HepG2 (cell line): ENCODE data around the gene TPRN. TPM values are rescaled to one million over a fixed set of nuclear protein-coding genes. Genes with fewer than 3 reads are reported as not detected.

Experiments
- ATAC-seq: fragments of 200-7000 bp; cut with Tn5 transposase; 3 replicates; pipeline ENCODE4 v1.9.1; 2020; ENCODE audit warnings: mild to moderate bottlenecking, moderate library complexity
- BruUV-seq: library from RNA; stranded (reverse); fragments of 400-500 nt; replicated peaks from 2 replicates; lab custom pipeline; 2021; lab: Mats Ljungman, UMichigan
- CTCF ChIA-PET: fragments of 300-600 bp; formaldehyde crosslinking; extraction: SDS; loops from one replicate; lab custom pipeline; 2021; ENCODE audit warnings: low total read pairs, inconsistent platforms, low intra/inter-chr PET ratio; lab: Yijun Ruan, JAX
- POLR2A ChIA-PET: fragments of 350-600 bp; sonication (Branson Sonifier 250); formaldehyde crosslinking; loops from one replicate; lab custom pipeline; 2020; ENCODE audit warnings: antibody characterized with exemption, inconsistent platforms; lab: Yijun Ruan, JAX
- DNase-seq: peaks from one replicate; pipeline ENCODE4 v3.0.0-alpha.2; 2015; ENCODE audit warnings: low spot score
- FAIRE-seq: peaks from 3 replicates; lab custom pipeline; 2011; peaks lifted over from hg19 to GRCh38; lab: Jason Lieb, UNC
- H2AFZ ChIP-seq: one replicate; pipeline ENCODE4 v1.6.1; 2011; ENCODE audit warnings: low read length, inconsistent platforms
- H3K27ac ChIP-seq: fragments of 300-600 bp; 3 replicates; pipeline ENCODE4 v1.8.0; 2011; ENCODE audit warnings: mixed run types, mild to moderate bottlenecking, mixed read lengths, low read length, inconsistent platforms; ENCODE audit not compliant: insufficient read depth; ENCODE audit errors: extremely low read length
- H3K27me3 ChIP-seq, 2 experiments: fragments of 200-600 bp in 1 of 2; 2 replicates in 1 of 2; 3 replicates in 1 of 2; pipeline versions ENCODE4 v1.6.0 to v1.8.0; 2011; ENCODE audit warnings: low read length in 2 of 2, mild to moderate bottlenecking in 2 of 2, moderate library complexity in 2 of 2, inconsistent platforms in 1 of 2; ENCODE audit not compliant: insufficient read depth in 2 of 2, control insufficient read depth in 1 of 2
- H3K36me3 ChIP-seq, 2 experiments: fragments of 200-600 bp in 1 of 2; replicated peaks in 1 of 2; 2 replicates in 1 of 2; 3 replicates in 1 of 2; pipeline versions ENCODE4 v1.5.1 to v1.8.0; 2011; ENCODE audit warnings: low read length in 2 of 2, inconsistent platforms in 1 of 2; ENCODE audit not compliant: insufficient read depth in 2 of 2, control insufficient read depth in 1 of 2
- H3K4me1 ChIP-seq: 2 replicates; pipeline ENCODE4 v1.5.1; 2012; ENCODE audit warnings: low read length, inconsistent platforms; ENCODE audit not compliant: insufficient read depth
- H3K4me2 ChIP-seq: 2 replicates; pipeline ENCODE4 v1.6.0; 2011; ENCODE audit warnings: low read depth, low read length, inconsistent platforms
- H3K4me3 ChIP-seq, 3 experiments: fragments of 200-600 bp in 1 of 3; sonication (generic), shearing (Covaris generic) in 1 of 3; replicated peaks in 1 of 3; 2 replicates each; pipeline ENCODE4 v1.5.1; 2011 to 2016; ENCODE audit warnings: low read length in 3 of 3, inconsistent platforms in 2 of 3, low read depth in 2 of 3, mild to moderate bottlenecking in 2 of 3, control low read depth in 1 of 3, mixed read lengths in 1 of 3; ENCODE audit not compliant: insufficient read depth in 1 of 3
- H3K79me2 ChIP-seq: one replicate; pipeline ENCODE4 v1.6.1; 2011; ENCODE audit warnings: low read length, inconsistent platforms; ENCODE audit not compliant: insufficient read depth
- H3K9ac ChIP-seq: 2 replicates; pipeline ENCODE4 v1.6.0; 2011; ENCODE audit warnings: mild to moderate bottlenecking, low read depth, low read length, inconsistent platforms; ENCODE audit not compliant: insufficient read depth
- H3K9me3 ChIP-seq: 2 replicates; pipeline ENCODE4 v1.5.1; 2012; ENCODE audit warnings: mild to moderate bottlenecking, low read length
- H4K20me1 ChIP-seq: 2 replicates; pipeline ENCODE4 v1.6.0; 2011; ENCODE audit warnings: inconsistent platforms, mild to moderate bottlenecking, low read length, moderate library complexity; ENCODE audit not compliant: insufficient read depth
- DDIT3 ChIP-seq: sonication (generic); formaldehyde crosslinking; IDR thresholded peaks from 2 replicates; pipeline ENCODE4 v1.4.0; 2020; ENCODE audit warnings: mild to moderate bottlenecking, missing genetic modification reagents
- HIVEP1 ChIP-seq: sonication (generic); formaldehyde crosslinking; IDR thresholded peaks from 2 replicates; pipeline ENCODE4 v1.4.0; 2020; ENCODE audit warnings: mild to moderate bottlenecking, missing genetic modification reagents
- MTERF4 ChIP-seq: sonication (generic); formaldehyde crosslinking; IDR thresholded peaks from 2 replicates; pipeline ENCODE4 v1.8.0; 2023; ENCODE audit warnings: mild to moderate bottlenecking, missing genetic modification reagents
- NFATC3 ChIP-seq: sonication (generic); formaldehyde crosslinking; IDR thresholded peaks from 2 replicates; pipeline ENCODE4 v1.5.1; 2020; ENCODE audit warnings: mild to moderate bottlenecking, missing genetic modification reagents
- PBX2 ChIP-seq: IDR thresholded peaks from 2 replicates; pipeline ENCODE4 v1.6.1; 2016; ENCODE audit warnings: control low read depth
- SNRNP70 ChIP-seq: fragments of 200-400 bp; formaldehyde crosslinking; IDR thresholded peaks from 2 replicates; pipeline ENCODE4 v1.6.1; 2017; ENCODE audit warnings: mild to moderate bottlenecking, low read depth, low read length, moderate library complexity
- ZNF263 ChIP-seq: sonication (generic); formaldehyde crosslinking; IDR thresholded peaks from 2 replicates; pipeline ENCODE4 v1.4.0; 2020; ENCODE audit warnings: missing genetic modification reagents
- WGBS: methylation state at CpG from one replicate; pipeline ENCODE4 v1.1.6; 2017; ENCODE audit warnings: low lambda C conversion rate; 5-methylcytosine and 5-hydroxymethylcytosine counted together
- in situ Hi-C: cut with HindIII; loops from 2 replicates; pipeline ENCODE4 v1.10.0; 2017; ENCODE audit warnings: low pct_unique_long_range_greater_than_20kb; ENCODE audit not compliant: extremely low pct_ligation_motif_present
- intact Hi-C: fragments of 100-400 bp; cut with micrococcal nuclease; formaldehyde crosslinking; loops from one replicate; pipeline ENCODE4 v1.10.0; 2022; ENCODE audit not compliant: unreplicated experiment
- polyA plus RNA-seq, 8 experiments: library from polyadenylated mRNA; depleted of rRNA in 3 of 8; stranded (reverse) in 7 of 8; unstranded in 1 of 8; fragments of >200 nt; fragmentation: Illumina TruSeq in 4 of 8; extraction: Trizol in 4 of 8; gene quantifications; 2 replicates each; pipeline versions ENCODE4 v1.2.1 to v1.2.3, GENCODE V29; 2011 to 2016; ENCODE audit warnings: low read depth in 4 of 8, missing spikeins in 1 of 8, mixed read lengths in 1 of 8; ENCODE audit not compliant: insufficient read depth in 1 of 8
- total RNA-seq, 5 experiments: library from RNA; depleted of rRNA; stranded (reverse); fragments of >200 nt; fragmentation: Illumina TruSeq; extraction: Trizol; gene quantifications; 2 replicates each; pipeline ENCODE4 v1.2.3, GENCODE V29; 2016; ENCODE audit warnings: low read depth in 1 of 5

TPRN gene
- total and polyA plus RNA-seq, 2 of the 13 experiments (the other 11 are each of a cell fraction or from before 2014, with no cell fraction given), result 10.1 to 19.2 TPM

DNA sequence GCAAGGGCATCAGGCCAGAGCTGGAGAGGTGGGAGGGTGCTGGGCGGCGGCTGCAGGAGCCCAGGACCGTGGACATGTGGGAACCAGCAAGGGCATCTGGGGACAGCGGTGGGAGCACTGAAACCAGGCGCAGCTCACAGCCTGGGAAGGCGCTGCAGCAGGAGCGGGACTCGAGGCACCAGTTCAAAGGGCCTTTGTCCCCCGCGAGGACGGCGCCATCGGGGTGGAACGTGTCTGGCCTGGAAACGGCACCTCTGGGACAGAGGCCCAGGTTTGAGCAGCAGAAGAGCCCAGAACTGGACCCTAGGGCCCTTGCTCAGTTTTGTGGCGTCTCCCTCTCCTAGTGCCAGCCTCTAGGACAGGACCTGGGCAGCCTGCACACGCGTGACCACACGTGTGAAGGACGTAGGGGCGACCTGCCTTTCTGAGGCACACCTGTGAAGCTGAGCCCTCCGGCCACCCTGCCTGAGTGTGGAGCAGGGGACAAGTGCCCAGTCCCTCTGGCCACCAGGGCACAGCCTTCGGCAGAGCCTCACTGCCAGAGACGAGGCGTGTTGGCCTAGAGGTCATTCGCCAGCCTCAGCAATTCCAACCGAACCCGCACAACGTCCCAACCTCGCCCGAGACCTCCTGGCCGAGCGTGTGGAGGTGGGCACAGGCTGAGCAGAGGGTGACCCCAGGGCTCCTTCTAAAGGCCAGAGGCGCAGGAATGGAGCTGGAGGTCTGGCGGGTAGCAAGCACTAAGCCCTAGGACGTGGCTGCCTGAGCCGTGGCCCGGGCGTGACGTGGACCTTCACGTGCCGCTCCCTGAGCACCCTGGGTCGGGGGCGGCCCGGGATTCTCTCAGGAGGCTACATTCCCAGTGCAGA is 26.5 kb downstream of the TPRN start:
- no peak overlapping the region for H3K4me3 ChIP-seq
- no peak overlapping the region for H2AFZ ChIP-seq
- no peaks in the 10 kb centered on the region for H3K79me2 ChIP-seq
- POLR2A ChIA-PET, result no interaction called here
- H3K4me1 ChIP-seq, result peaks cover 9% of the 10 kb centered on the region
- BruUV-seq, result no TSS peak
- CTCF ChIA-PET, result no interaction called here
- in situ Hi-C loops, result no loop called here
- 0 out of 5 replicates have a peak, but pooled peaks cover 0 to 1% of the 10 kb centered on the region in 2 experiments for H3K36me3 ChIP-seq
- ATAC-seq, result no peak
- no peak for DNase-seq
- intact Hi-C loops, result loop anchor here (10.0 kb wide), 1 partner anchor 59 kb away; the partner anchor contains the start of gene DPP7
- no peak overlapping the region for H3K27ac ChIP-seq
- H4K20me1 ChIP-seq, result no peaks in the 10 kb centered on the region
- no peak overlapping the region for H3K9ac ChIP-seq
- no peak for FAIRE-seq
- TF ChIP-seq ZNF263 (CRISPR knock-in tag), result 0 out of 2 replicates have a peak, but pooled peaks have one; percentile 16
- TF ChIP-seq SNRNP70, result no peak
- peaks cover 0 to 32% of the 10 kb centered on the region in 2 experiments; a peak in 3 of 5 replicates for H3K27me3 ChIP-seq
- no peak overlapping the region for H3K4me2 ChIP-seq
- WGBS, result 51% methylated on average over 4 of the region's 45 CpGs
- H3K9me3 ChIP-seq, result no peaks in the 10 kb centered on the region

DNA sequence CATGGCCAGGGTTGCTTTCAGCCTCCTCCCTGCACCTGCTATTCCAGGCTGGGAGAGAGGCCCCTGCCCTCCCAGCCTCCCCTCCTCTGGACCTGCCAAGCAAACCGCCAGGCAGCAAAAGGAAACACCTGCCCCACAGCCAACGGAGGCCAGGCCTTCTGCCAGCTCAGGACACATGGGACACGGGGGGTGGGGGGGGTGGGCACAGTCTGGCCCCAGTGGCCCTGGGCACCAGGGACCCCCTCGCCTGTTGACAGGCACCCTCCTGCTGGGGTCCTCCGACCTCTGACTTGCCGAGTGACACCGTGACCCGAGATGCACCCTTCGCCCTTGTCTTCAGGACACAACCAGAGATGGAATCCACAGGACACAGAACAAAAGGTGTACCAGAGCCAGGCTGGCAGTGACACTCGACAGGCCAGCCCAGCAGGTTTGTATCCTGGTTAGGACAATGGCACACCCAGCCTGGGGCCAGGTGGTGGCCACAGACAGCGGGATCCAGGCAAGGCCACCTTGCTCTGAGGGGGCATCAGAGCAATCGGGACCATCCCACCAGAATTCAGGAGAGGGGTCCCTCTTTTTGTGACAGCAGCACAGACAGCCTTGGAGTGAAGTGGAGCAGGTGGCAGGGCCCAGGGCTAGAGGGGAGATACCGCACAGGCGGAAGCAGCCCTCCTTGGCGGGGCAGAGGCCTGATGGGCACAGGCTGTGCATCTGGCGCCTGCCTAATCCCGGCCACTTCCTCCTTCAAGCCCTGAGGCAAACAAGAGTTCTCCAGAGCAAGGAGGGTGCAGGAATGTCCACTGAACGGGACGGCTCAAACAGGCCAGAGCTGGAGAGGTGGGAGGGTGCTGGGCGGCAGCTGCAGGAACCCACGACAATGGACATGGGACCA is 27.4 kb downstream of the TPRN start:
- H2AFZ ChIP-seq, result no peak overlapping the region
- H3K9ac ChIP-seq, result no peak overlapping the region
- peaks cover 0 to 33% of the 10 kb centered on the region in 2 experiments; a peak in 3 of 5 replicates for H3K27me3 ChIP-seq
- BruUV-seq, result no TSS peak
- POLR2A ChIA-PET, result no interaction called here
- 56% methylated on average over 12 of the region's 21 CpGs for WGBS
- H3K4me3 ChIP-seq, result no peak overlapping the region
- TF ChIP-seq PBX2 (CRISPR knock-in tag) (no peak), HIVEP1 (no peak), MTERF4 (CRISPR knock-in tag) (no peak), NFATC3 (no peak), DDIT3 (CRISPR knock-in tag) (no peak)
- in situ Hi-C loops (no loop called here), intact Hi-C loops (loop anchor here (10.0 kb wide), 1 partner anchor 58 kb away; the partner anchor contains the start of gene DPP7)
- FAIRE-seq (no peak), DNase-seq (no peak), ATAC-seq (no peak)
- 0 out of 5 replicates have a peak, but pooled peaks cover 0 to 1% of the 10 kb centered on the region in 2 experiments for H3K36me3 ChIP-seq
- H3K4me2 ChIP-seq, result no peak overlapping the region
- H3K79me2 ChIP-seq, result no peaks in the 10 kb centered on the region
- H3K27ac ChIP-seq, result no peak overlapping the region
- peaks cover 9% of the 10 kb centered on the region for H3K4me1 ChIP-seq
- H4K20me1 ChIP-seq, result no peaks in the 10 kb centered on the region
- no peaks in the 10 kb centered on the region for H3K9me3 ChIP-seq
- CTCF ChIA-PET, result no interaction called here
